GM19395 (cell line): ENCODE measurements around the gene OSBPL10.
"Not testable (repeated sequence)": the region's sequence is repeated elsewhere in the genome, so short reads cannot be mapped to it uniquely, and the experiment has no call there.

Source experiments
- ATAC-seq: cut with Tn5 transposase; IDR thresholded peaks from one replicate; pipeline ENCODE4 v1.9.1; 2021; ENCODE audit warnings: mild to moderate bottlenecking, moderate library complexity; ENCODE audit not compliant: unreplicated experiment

Gene OSBPL10

GRCh38 chr3:31861826-31862225 is 119.2 kb downstream of the OSBPL10 start:
- ATAC-seq, result no peak

GRCh38 chr3:31860642-31861041 is 120.4 kb downstream of the OSBPL10 start:
- ATAC-seq, result not testable (repeated sequence)

GRCh38 chr3:31859245-31859644 is 121.8 kb downstream of the OSBPL10 start:
- ATAC-seq, result no peak

- no peak for ATAC-seq
Observed at GRCh38 chr3:31858439-31858838, 122.6 kb downstream of the OSBPL10 start.

GRCh38 chr3:31853580-31853979 is 127.5 kb downstream of the OSBPL10 start:
- no peak for ATAC-seq

GRCh38 chr3:31851278-31851677 is 129.8 kb downstream of the OSBPL10 start:
- ATAC-seq, result no peak

- no peak for ATAC-seq
Observed at GRCh38 chr3:31848911-31849310, 132.2 kb downstream of the OSBPL10 start.

GRCh38 chr3:31848163-31848818 is 132.8 kb downstream of the OSBPL10 start:
- ATAC-seq, result no peak

GRCh38 chr3:31847760-31848159 is 133.3 kb downstream of the OSBPL10 start:
- no peak for ATAC-seq

- ATAC-seq, result no peak
Observed at GRCh38 chr3:31841515-31841914, 139.5 kb downstream of the OSBPL10 start.

GRCh38 chr3:31840252-31840651 is 140.8 kb downstream of the OSBPL10 start:
- ATAC-seq, result no peak

GRCh38 chr3:31839144-31839917 is 141.7 kb downstream of the OSBPL10 start:
- ATAC-seq, result no peak

GRCh38 chr3:31836131-31837075 is 144.7 kb downstream of the OSBPL10 start:
- ATAC-seq, result no peak

GRCh38 chr3:31833391-31834190 is 147.5 kb downstream of the OSBPL10 start:
- no peak for ATAC-seq

GRCh38 chr3:31832551-31832950 is 148.5 kb downstream of the OSBPL10 start:
- ATAC-seq, result no peak

GRCh38 chr3:31831591-31831990 is 149.5 kb downstream of the OSBPL10 start:
- no peak for ATAC-seq

GRCh38 chr3:31829826-31830426 is 151.1 kb downstream of the OSBPL10 start:
- ATAC-seq, result no peak

- no peak for ATAC-seq
Observed at GRCh38 chr3:31829010-31829409, 152.1 kb downstream of the OSBPL10 start.

- ATAC-seq, result no peak
Observed at GRCh38 chr3:31828007-31828406, 153.1 kb downstream of the OSBPL10 start.

GRCh38 chr3:31823184-31823583 is 157.9 kb downstream of the OSBPL10 start:
- ATAC-seq, result no peak
